H1 (cell line): ENCODE data around the gene ULK2. TPM values are rescaled to one million over a fixed set of nuclear protein-coding genes. Genes with fewer than 3 reads are reported as not detected.

Experiments used
- CBX8 ChIP-seq: fragments of 300-800, 300-1000 bp; sonication (generic); IDR thresholded peaks from 2 replicates; pipeline ENCODE4 v1.7.1; 2016; ENCODE audit warnings: low read depth, low read length, borderline replicate concordance
- polyA plus RNA-seq, 7 experiments: library from polyadenylated mRNA; depleted of rRNA in 3 of 7; stranded (reverse) in 5 of 7; unstranded in 2 of 7; fragments of >200 nt in 5 of 7; fragments of 200-250 nt in 2 of 7; gene quantifications; 1 replicate in 5 of 7; 2 replicates in 1 of 7; 4 replicates in 1 of 7; pipeline versions ENCODE4 v1.2.1 to v1.2.3, GENCODE V29; 2011 to 2013; ENCODE audit warnings: missing spikeins in 2 of 7, mixed read lengths in 2 of 7
- total RNA-seq: library from RNA; stranded (reverse); fragmentation: NEBNext Ultra II Directional; extraction: Animal tissue kit (Norgen Biotek cat#: 25700); gene quantifications from 2 replicates; pipeline ENCODE4 v1.2.1, GENCODE V29; 2021
- TF ChIP-seq, protein P1 (sequence below): fragments of 300-600 bp; sonication (generic); IDR thresholded peaks from 2 replicates; pipeline ENCODE4 v1.7.1; 2012; ENCODE audit warnings: low read length, moderate library complexity, mild to moderate bottlenecking, inconsistent platforms; ENCODE audit not compliant: insufficient replicate concordance

The ULK2 gene
- total and polyA plus RNA-seq, 2 of the 8 experiments (the other 6 are each of a cell fraction or from before 2014, with no cell fraction given), result 5.3 to 9.8 TPM

GRCh38 chr17:19874256-19874655, 6.5 kb upstream of the ULK2 start (continued):
- TF ChIP-seq, protein P1, sequence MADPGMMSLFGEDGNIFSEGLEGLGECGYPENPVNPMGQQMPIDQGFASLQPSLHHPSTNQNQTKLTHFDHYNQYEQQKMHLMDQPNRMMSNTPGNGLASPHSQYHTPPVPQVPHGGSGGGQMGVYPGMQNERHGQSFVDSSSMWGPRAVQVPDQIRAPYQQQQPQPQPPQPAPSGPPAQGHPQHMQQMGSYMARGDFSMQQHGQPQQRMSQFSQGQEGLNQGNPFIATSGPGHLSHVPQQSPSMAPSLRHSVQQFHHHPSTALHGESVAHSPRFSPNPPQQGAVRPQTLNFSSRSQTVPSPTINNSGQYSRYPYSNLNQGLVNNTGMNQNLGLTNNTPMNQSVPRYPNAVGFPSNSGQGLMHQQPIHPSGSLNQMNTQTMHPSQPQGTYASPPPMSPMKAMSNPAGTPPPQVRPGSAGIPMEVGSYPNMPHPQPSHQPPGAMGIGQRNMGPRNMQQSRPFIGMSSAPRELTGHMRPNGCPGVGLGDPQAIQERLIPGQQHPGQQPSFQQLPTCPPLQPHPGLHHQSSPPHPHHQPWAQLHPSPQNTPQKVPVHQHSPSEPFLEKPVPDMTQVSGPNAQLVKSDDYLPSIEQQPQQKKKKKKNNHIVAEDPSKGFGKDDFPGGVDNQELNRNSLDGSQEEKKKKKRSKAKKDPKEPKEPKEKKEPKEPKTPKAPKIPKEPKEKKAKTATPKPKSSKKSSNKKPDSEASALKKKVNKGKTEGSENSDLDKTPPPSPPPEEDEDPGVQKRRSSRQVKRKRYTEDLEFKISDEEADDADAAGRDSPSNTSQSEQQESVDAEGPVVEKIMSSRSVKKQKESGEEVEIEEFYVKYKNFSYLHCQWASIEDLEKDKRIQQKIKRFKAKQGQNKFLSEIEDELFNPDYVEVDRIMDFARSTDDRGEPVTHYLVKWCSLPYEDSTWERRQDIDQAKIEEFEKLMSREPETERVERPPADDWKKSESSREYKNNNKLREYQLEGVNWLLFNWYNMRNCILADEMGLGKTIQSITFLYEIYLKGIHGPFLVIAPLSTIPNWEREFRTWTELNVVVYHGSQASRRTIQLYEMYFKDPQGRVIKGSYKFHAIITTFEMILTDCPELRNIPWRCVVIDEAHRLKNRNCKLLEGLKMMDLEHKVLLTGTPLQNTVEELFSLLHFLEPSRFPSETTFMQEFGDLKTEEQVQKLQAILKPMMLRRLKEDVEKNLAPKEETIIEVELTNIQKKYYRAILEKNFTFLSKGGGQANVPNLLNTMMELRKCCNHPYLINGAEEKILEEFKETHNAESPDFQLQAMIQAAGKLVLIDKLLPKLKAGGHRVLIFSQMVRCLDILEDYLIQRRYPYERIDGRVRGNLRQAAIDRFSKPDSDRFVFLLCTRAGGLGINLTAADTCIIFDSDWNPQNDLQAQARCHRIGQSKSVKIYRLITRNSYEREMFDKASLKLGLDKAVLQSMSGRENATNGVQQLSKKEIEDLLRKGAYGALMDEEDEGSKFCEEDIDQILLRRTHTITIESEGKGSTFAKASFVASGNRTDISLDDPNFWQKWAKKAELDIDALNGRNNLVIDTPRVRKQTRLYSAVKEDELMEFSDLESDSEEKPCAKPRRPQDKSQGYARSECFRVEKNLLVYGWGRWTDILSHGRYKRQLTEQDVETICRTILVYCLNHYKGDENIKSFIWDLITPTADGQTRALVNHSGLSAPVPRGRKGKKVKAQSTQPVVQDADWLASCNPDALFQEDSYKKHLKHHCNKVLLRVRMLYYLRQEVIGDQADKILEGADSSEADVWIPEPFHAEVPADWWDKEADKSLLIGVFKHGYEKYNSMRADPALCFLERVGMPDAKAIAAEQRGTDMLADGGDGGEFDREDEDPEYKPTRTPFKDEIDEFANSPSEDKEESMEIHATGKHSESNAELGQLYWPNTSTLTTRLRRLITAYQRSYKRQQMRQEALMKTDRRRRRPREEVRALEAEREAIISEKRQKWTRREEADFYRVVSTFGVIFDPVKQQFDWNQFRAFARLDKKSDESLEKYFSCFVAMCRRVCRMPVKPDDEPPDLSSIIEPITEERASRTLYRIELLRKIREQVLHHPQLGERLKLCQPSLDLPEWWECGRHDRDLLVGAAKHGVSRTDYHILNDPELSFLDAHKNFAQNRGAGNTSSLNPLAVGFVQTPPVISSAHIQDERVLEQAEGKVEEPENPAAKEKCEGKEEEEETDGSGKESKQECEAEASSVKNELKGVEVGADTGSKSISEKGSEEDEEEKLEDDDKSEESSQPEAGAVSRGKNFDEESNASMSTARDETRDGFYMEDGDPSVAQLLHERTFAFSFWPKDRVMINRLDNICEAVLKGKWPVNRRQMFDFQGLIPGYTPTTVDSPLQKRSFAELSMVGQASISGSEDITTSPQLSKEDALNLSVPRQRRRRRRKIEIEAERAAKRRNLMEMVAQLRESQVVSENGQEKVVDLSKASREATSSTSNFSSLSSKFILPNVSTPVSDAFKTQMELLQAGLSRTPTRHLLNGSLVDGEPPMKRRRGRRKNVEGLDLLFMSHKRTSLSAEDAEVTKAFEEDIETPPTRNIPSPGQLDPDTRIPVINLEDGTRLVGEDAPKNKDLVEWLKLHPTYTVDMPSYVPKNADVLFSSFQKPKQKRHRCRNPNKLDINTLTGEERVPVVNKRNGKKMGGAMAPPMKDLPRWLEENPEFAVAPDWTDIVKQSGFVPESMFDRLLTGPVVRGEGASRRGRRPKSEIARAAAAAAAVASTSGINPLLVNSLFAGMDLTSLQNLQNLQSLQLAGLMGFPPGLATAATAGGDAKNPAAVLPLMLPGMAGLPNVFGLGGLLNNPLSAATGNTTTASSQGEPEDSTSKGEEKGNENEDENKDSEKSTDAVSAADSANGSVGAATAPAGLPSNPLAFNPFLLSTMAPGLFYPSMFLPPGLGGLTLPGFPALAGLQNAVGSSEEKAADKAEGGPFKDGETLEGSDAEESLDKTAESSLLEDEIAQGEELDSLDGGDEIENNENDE, result no peak
- TF ChIP-seq CBX8, result no peak
- TF ChIP-seq, all 59 proteins: peak for 0
